GM12878 (cell line): Measurements from ENCODE around the gene STAT5A. TPM values are rescaled to one million over a fixed set of nuclear protein-coding genes. Genes with fewer than 3 reads are reported as not detected.

Experiments used
- ATAC-seq: fragments of 200-7000 bp; cut with Tn5 transposase; 3 replicates; pipeline ENCODE4 v1.9.1; 2020; ENCODE audit warnings: mild to moderate bottlenecking, moderate library complexity
- BruUV-seq: library from RNA; stranded (reverse); fragments of 400-500 nt; replicated peaks from 2 replicates; lab custom pipeline; 2021; lab: Mats Ljungman, UMichigan
- CTCF ChIA-PET: fragments of 300-600 bp; sonication (Branson Sonifier 250); formaldehyde crosslinking; extraction: SDS; loops from one replicate; lab custom pipeline; 2021; ENCODE audit warnings: inconsistent platforms; lab: Yijun Ruan, JAX
- POLR2A ChIA-PET: fragments of 350-600 bp; formaldehyde crosslinking; extraction: SDS; loops from one replicate; lab custom pipeline; 2021; ENCODE audit warnings: inconsistent platforms; lab: Charles Lee
- RAD21 ChIA-PET: fragments of 300-600 bp; sonication (Branson Sonifier 250); formaldehyde crosslinking; loops from one replicate; lab custom pipeline; 2023; ENCODE audit warnings: antibody characterized with exemption; ENCODE audit not compliant: unreplicated experiment; lab: Charles Lee
- SMC1A ChIA-PET: fragments of 300-600 bp; sonication (Branson Sonifier 250); formaldehyde crosslinking; loops from one replicate; lab custom pipeline; 2023; ENCODE audit not compliant: unreplicated experiment, uncharacterized antibody; lab: Charles Lee
- DNase-seq: peaks from one replicate; pipeline ENCODE4 v3.0.0-alpha.2; 2011; ENCODE audit warnings: low read depth, low spot score
- FAIRE-seq: peaks from 3 replicates; lab custom pipeline; 2011; peaks lifted over from hg19 to GRCh38; lab: Jason Lieb, UNC
- H2AFZ ChIP-seq: 2 replicates; pipeline ENCODE4 v1.6.0; 2011; ENCODE audit warnings: low read depth, low read length, control low read depth; ENCODE audit not compliant: control insufficient read depth
- H3K27ac ChIP-seq: 2 replicates; pipeline ENCODE4 v1.5.1; 2011; ENCODE audit warnings: control low read depth; ENCODE audit not compliant: control insufficient read depth, insufficient read depth
- H3K27me3 ChIP-seq, 2 experiments: replicated peaks in 1 of 2; 2 replicates each; pipeline versions ENCODE4 v1.6.0 to v1.6.1; 2011; ENCODE audit warnings: low read length in 1 of 2; ENCODE audit not compliant: control insufficient read depth in 2 of 2, insufficient read depth in 2 of 2
- H3K36me3 ChIP-seq, 2 experiments: 2 replicates each; pipeline ENCODE4 v1.5.1; 2011; ENCODE audit warnings: low read length in 1 of 2; ENCODE audit not compliant: control insufficient read depth in 2 of 2, insufficient read depth in 2 of 2
- H3K4me1 ChIP-seq: 2 replicates; pipeline ENCODE4 v1.6.1; 2011; ENCODE audit warnings: mild to moderate bottlenecking, low read length, moderate library complexity, mixed read lengths; ENCODE audit not compliant: control insufficient read depth, insufficient read depth
- H3K4me2 ChIP-seq: 2 replicates; pipeline ENCODE4 v1.6.0; 2011; ENCODE audit warnings: control low read depth; ENCODE audit not compliant: control insufficient read depth, insufficient read depth
- H3K4me3 ChIP-seq: fragments of 200-600 bp; sonication (generic); 2 replicates; pipeline ENCODE4 v1.5.1; 2016
- H3K79me2 ChIP-seq: 2 replicates; pipeline ENCODE4 v1.6.0; 2011; ENCODE audit warnings: low read length; ENCODE audit not compliant: control insufficient read depth, insufficient read depth
- H3K9ac ChIP-seq: 2 replicates; pipeline ENCODE4 v1.8.0; 2011; ENCODE audit warnings: low read length, control low read depth, mixed read lengths; ENCODE audit not compliant: control insufficient read depth, insufficient read depth
- H3K9me3 ChIP-seq: replicated peaks from 3 replicates; pipeline ENCODE4 v1.5.1; 2011; ENCODE audit warnings: mild to moderate bottlenecking, low read length; ENCODE audit not compliant: control insufficient read depth, insufficient read depth
- H4K20me1 ChIP-seq: 2 replicates; pipeline ENCODE4 v1.6.0; 2011; ENCODE audit not compliant: control insufficient read depth, insufficient read depth
- ATF7 ChIP-seq: fragments of 450-650 bp; IDR thresholded peaks from 2 replicates; pipeline ENCODE4 v1.6.1; 2016; ENCODE audit warnings: low read depth, mild to moderate bottlenecking
- BRCA1 ChIP-seq: IDR thresholded peaks from 2 replicates; pipeline ENCODE4 v1.6.1; 2011; ENCODE audit warnings: low read depth, low read length, improper control_type of control experiment
- POLR2AphosphoS2 ChIP-seq: IDR thresholded peaks from 2 replicates; pipeline ENCODE4 v1.6.1; 2011; ENCODE audit warnings: low read depth, mild to moderate bottlenecking, low read length, improper control_type of control experiment, moderate library complexity
- RFX5 ChIP-seq: IDR thresholded peaks from 2 replicates; pipeline ENCODE4 v1.6.1; 2011; ENCODE audit warnings: low read depth, low read length, improper control_type of control experiment
- WGBS: methylation state at CpG from one replicate; pipeline ENCODE4 v1.1.6; 2016; ENCODE audit warnings: low lambda C conversion rate; ENCODE audit not compliant: insufficient replicate concordance, insufficient coverage; ENCODE audit errors: missing lambda C conversion rate; 5-methylcytosine and 5-hydroxymethylcytosine counted together
- in situ Hi-C: fragments of 300-500 bp; cut with MboI; formaldehyde crosslinking; loops from 9 replicates; pipeline ENCODE4 v1.14.3; 2018; ENCODE audit warnings: mixed read lengths
- intact Hi-C: fragments of 100-400 bp; cut with micrococcal nuclease; formaldehyde crosslinking; loops from one replicate; pipeline ENCODE4 v1.14.2; 2022; ENCODE audit not compliant: unreplicated experiment
- polyA plus RNA-seq, 11 experiments: library from polyadenylated mRNA; depleted of rRNA in 4 of 11; unstranded in 6 of 11; stranded (reverse) in 5 of 11; fragments of >200 nt; fragmentation: Nextera tagmentation in 4 of 11; fragmentation: Illumina TruSeq in 1 of 11; extraction: Ambion mirVana in 4 of 11; extraction: Trizol in 1 of 11; gene quantifications; 1 replicate in 1 of 11; 2 replicates in 10 of 11; pipeline versions ENCODE4 v1.2.1 to v1.2.3, GENCODE V29; 2011 to 2016; ENCODE audit warnings: inconsistent platforms in 2 of 11, missing spikeins in 2 of 11, low read depth in 1 of 11
- total RNA-seq, 4 experiments: library from RNA; depleted of rRNA in 3 of 4; stranded (reverse); fragments of >200 nt in 3 of 4; fragmentation: Illumina TruSeq in 1 of 4; extraction: Trizol in 1 of 4; gene quantifications; 2 replicates each; pipeline versions ENCODE4 v1.2.1 to v1.2.3, GENCODE V29; 2013 to 2021

The STAT5A gene
- total and polyA plus RNA-seq, 10 of the 15 experiments (the other 5 are each of a cell fraction or from before 2014, with no cell fraction given) = 14.8 to 86.4 (median 41.5) TPM

GRCh38 chr17:42268236-42268635 is 20.1 kb upstream of the STAT5A start:
- intact Hi-C loops (no loop called here), in situ Hi-C loops (no loop called here)
- H4K20me1 ChIP-seq = no peaks in the 10 kb centered on the region
- DNase-seq (no peak), ATAC-seq (no peak), FAIRE-seq (no peak)
- no TSS peak for BruUV-seq
- TF ChIP-seq BRCA1 (no peak), POLR2AphosphoS2 (no peak), ATF7 (no peak)
- H3K4me1 ChIP-seq = peaks cover 13% of the 10 kb centered on the region
- H3K9me3 ChIP-seq = no peaks in the 10 kb centered on the region; the same call in 2 of the 3 replicates
- no peak overlapping the region for H2AFZ ChIP-seq
- peaks cover 41% of the 10 kb centered on the region for H3K79me2 ChIP-seq
- no peaks in the 10 kb centered on the region for H3K27me3 ChIP-seq
- ChIA-PET CTCF (interaction anchor here (0.6 to 1.4 kb wide), 5 partner anchors 9 to 121 kb away, joined by 3 to 6 read pairs (median 3); partner anchors contain the start of gene GHDC), POLR2A (interaction anchor here (2.1 kb wide), 1 partner anchor 120 kb away, joined by 6 read pairs; the partner anchor contains the start of gene STAT3), SMC1A (interaction anchor here (1.0 to 5.3 kb wide), 4 partner anchors 18 to 87 kb away, joined by 3 to 36 read pairs (median 6); partner anchors contain the start of gene KCNH4), RAD21 (interaction anchor here (1.0 kb wide), 1 partner anchor 19 kb away, joined by 3 read pairs; no protein-coding TSS in a partner anchor)
- no peak overlapping the region for H3K4me2 ChIP-seq
- H3K36me3 ChIP-seq = no peaks in the 10 kb centered on the region
- H3K9ac ChIP-seq = no peak overlapping the region
- 78% methylated on average over 5 of the region's 5 CpGs for WGBS
- no peak overlapping the region for H3K27ac ChIP-seq
- no peak overlapping the region for H3K4me3 ChIP-seq

GRCh38 chr17:42270170-42270535 is 18.1 kb upstream of the STAT5A start:
- no peaks in the 10 kb centered on the region for H3K27me3 ChIP-seq
- H3K4me2 ChIP-seq = no peak overlapping the region; the same call in 1 of the 2 replicates
- no peak overlapping the region for H2AFZ ChIP-seq
- FAIRE-seq (no peak), ATAC-seq (no peak), DNase-seq (no peak)
- SMC1A ChIA-PET = interaction anchor here (0.6 to 5.3 kb wide), 9 partner anchors 10 to 136 kb away, joined by 3 to 36 read pairs (median 4); no protein-coding TSS in a partner anchor
- CTCF ChIA-PET = interaction anchor here (0.6 to 2.5 kb wide), 7 partner anchors 11 to 244 kb away, joined by 3 to 10 read pairs (median 5); no protein-coding TSS in a partner anchor
- in situ Hi-C loops = no loop called here
- peaks cover 20% of the 10 kb centered on the region for H3K4me1 ChIP-seq
- peaks cover 60% of the 10 kb centered on the region for H3K79me2 ChIP-seq
- no peaks in the 10 kb centered on the region for H4K20me1 ChIP-seq
- H3K36me3 ChIP-seq = no peaks in the 10 kb centered on the region
- H3K4me3 ChIP-seq = no peak overlapping the region
- intact Hi-C loops = no loop called here
- RAD21 ChIA-PET = interaction anchor here (0.8 kb wide), 1 partner anchor 137 kb away, joined by 3 read pairs; no protein-coding TSS in a partner anchor
- H3K9me3 ChIP-seq = no peaks in the 10 kb centered on the region; the same call in 2 of the 3 replicates
- no peak overlapping the region for H3K9ac ChIP-seq
- no peak for TF ChIP-seq RFX5
- WGBS = 86% methylated on average over 4 of the region's 4 CpGs
- POLR2A ChIA-PET = interaction anchor here (0.7 to 2.1 kb wide), 4 partner anchors 20 to 315 kb away, joined by 3 to 6 read pairs (median 4); partner anchors contain the start of gene STAT3
- no TSS peak for BruUV-seq
- no peak overlapping the region for H3K27ac ChIP-seq
